Activated CD4-positive, alpha-beta T cell treated with anti-CD3 and anti-CD28 coated beads for 36 hours (primary cell): ENCODE data around the gene SLC12A3. TPM values are rescaled to one million over a fixed set of nuclear protein-coding genes. Genes with fewer than 3 reads are reported as not detected.

Experiments used
- ATAC-seq: fragments of 200-7000 bp; cut with Tn5 transposase; one replicate; pipeline ENCODE4 v1.10.0; 2021; ENCODE audit warnings: mild to moderate bottlenecking, moderate library complexity
- CTCF ChIA-PET: fragments of 350-600 bp; sonication (Branson Sonifier 250); formaldehyde crosslinking; loops from one replicate; lab custom pipeline; 2021; ENCODE audit warnings: antibody characterized with exemption; lab: Charles Lee
- POLR2A ChIA-PET: fragments of 350-600 bp; sonication (Branson Sonifier 250); formaldehyde crosslinking; loops from one replicate; lab custom pipeline; 2021; ENCODE audit warnings: antibody characterized with exemption, inconsistent platforms; lab: Charles Lee
- DNase-seq: peaks from one replicate; pipeline ENCODE4 v3.0.0-alpha.2; 2020
- H3K27ac Mint-ChIP-seq: one replicate; pipeline ENCODE4 v1.8.0; 2021; ENCODE audit warnings: mixed read lengths
- H3K27me3 Mint-ChIP-seq: one replicate; pipeline ENCODE4 v1.8.0; 2021; ENCODE audit warnings: mixed read lengths
- H3K36me3 Mint-ChIP-seq: one replicate; pipeline ENCODE4 v1.8.0; 2021; ENCODE audit warnings: low read depth, mixed read lengths
- H3K4me1 Mint-ChIP-seq: one replicate; pipeline ENCODE4 v1.8.0; 2021; ENCODE audit warnings: mixed read lengths
- H3K4me3 Mint-ChIP-seq: one replicate; pipeline ENCODE4 v1.8.0; 2021; ENCODE audit warnings: mild to moderate bottlenecking, moderate library complexity, mixed read lengths
- H3K9me3 Mint-ChIP-seq: one replicate; pipeline ENCODE4 v1.8.0; 2021; ENCODE audit warnings: low read depth, mixed read lengths
- intact Hi-C, 2 experiments: fragments of 100-400 bp; cut with DNase I in 1 of 2; cut with micrococcal nuclease in 1 of 2; formaldehyde crosslinking; loops; one replicate each; pipeline versions ENCODE4 v1.14.2 to v1.15.1; 2022 to 2024; cut with DNase I, micrococcal nuclease
- microRNA-seq: library from miRNA; unstranded; fragments of <30 nt; microRNA quantifications from one replicate; pipeline ENCODE4 v1.2.0, GENCODE V29; 2021; ENCODE audit warnings: borderline replicate concordance
- total RNA-seq, 2 experiments: library from RNA; stranded (reverse); gene quantifications; one replicate each; pipeline ENCODE4 v1.2.3, GENCODE V29; 2021

The SLC12A3 gene
- total RNA-seq, 2 experiments from 2014 or later, result not detected

DNA sequence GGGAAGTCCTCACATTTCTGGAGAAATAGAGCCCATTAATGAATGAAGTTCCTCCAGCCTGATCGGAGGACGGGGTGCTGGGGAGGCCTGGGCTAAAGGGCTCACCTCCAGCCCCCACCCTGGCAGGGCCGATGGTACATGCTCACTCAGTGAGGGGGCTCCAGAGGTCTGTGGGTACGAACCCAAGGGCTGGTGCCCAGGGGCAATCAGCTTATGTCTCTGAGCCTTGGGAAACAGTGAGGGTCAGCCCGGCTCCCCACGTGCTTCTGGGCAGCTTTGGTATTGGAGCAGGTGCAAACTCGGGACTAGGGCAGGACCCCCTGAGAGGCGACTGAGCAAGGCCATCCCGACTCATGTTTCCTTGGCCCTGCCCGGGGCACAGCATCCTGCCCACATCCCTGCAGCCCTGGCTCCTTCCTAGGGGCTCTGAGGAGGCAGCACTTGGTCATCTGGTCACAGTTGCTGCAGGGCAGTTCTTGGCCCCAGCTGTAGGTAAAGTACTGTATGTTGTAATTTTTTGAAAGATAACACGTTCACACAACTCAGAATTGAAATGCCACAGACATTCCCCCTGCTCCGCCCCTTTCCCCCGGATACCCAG is 95.8 kb downstream of the SLC12A3 start:
- ChIA-PET POLR2A (no interaction called here), CTCF (interaction anchor here (0.6 to 1.8 kb wide), 6 partner anchors 9 to 224 kb away, joined by 3 to 7 read pairs (median 4); no protein-coding TSS in a partner anchor)
- H3K4me1 Mint-ChIP-seq, result peaks cover 12% of the 10 kb centered on the region
- ATAC-seq (no peak), DNase-seq (no peak)
- intact Hi-C loops, result no loop called here
- no peak overlapping the region for H3K4me3 Mint-ChIP-seq
- H3K9me3 Mint-ChIP-seq, result no peaks in the 10 kb centered on the region
- no peak overlapping the region for H3K27ac Mint-ChIP-seq
- no peaks in the 10 kb centered on the region for H3K27me3 Mint-ChIP-seq
- no peaks in the 10 kb centered on the region for H3K36me3 Mint-ChIP-seq

DNA sequence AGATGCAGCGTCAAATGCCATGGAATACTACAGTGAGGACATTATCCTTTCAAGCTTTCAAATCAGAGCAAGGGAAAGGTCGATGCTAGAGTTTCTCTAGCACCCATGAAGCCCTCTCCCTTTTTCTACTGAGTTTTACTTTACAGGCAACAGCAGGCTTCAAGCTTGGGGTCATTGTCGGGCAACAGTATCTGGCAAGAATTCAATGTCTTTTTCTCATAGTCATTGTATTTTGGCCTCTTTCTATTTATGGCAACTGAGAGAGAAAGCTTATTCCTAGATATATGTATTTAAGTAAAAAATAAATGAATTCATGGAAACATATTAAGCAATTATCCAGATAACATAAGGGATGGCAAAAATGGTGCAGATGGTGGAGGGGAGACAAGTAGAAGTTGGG is 96.4 kb downstream of the SLC12A3 start:
- DNase-seq, result no peak
- Mint-ChIP-seq H3K4me1 (peaks cover 17% of the 10 kb centered on the region), H3K36me3 (no peaks in the 10 kb centered on the region), H3K27me3 (no peaks in the 10 kb centered on the region), H3K9me3 (no peaks in the 10 kb centered on the region), H3K27ac (no peak overlapping the region), H3K4me3 (no peak overlapping the region)
- ChIA-PET CTCF (interaction anchor here (0.6 to 1.8 kb wide), 7 partner anchors 9 to 224 kb away, joined by 3 to 7 read pairs (median 4); no protein-coding TSS in a partner anchor), POLR2A (no interaction called here)
- no peak for ATAC-seq
- intact Hi-C loops, result no loop called here

DNA sequence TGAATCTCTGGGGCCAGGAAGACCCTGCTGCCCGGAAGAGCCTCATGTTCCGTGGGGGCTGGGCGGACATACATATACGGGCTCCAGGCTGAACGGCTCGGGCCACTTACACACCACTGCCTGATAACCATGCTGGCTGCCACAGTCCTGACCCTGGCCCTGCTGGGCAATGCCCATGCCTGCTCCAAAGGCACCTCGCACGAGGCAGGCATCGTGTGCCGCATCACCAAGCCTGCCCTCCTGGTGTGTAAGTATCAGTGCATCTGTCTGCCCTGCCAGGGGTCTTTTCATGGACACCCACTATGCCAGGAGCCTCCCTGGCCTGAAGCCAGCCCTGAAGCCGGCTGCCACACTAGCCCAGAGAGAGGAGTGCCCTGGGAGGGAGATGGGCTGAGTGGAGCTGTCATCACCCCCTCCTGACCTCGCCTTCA is 96.9 kb downstream of the SLC12A3 start, which contains the start of gene CETP:
CETP (plus strand) TSS at position 100 of the 431 bp plus-strand sequence; CDS start at position 130, 30 bp downstream.
- Mint-ChIP-seq H3K27ac (no peak within 1 kb of the TSS), H3K4me3 (no peak within 1 kb of the TSS), H3K36me3 (no peaks in the 10 kb centered on the region), H3K27me3 (no peaks in the 10 kb centered on the region), H3K4me1 (peaks cover 17% of the 10 kb centered on the region), H3K9me3 (no peaks in the 10 kb centered on the region)
- DNase-seq (no peak), ATAC-seq (no peak)
- CTCF ChIA-PET, result interaction anchor here (0.6 to 1.2 kb wide), 6 partner anchors 17 to 114 kb away, joined by 3 to 4 read pairs (median 3); no protein-coding TSS in a partner anchor
- POLR2A ChIA-PET, result interaction anchor here (0.8 kb wide), 1 partner anchor 80 kb away, joined by 5 read pairs; no protein-coding TSS in a partner anchor
- intact Hi-C loops, result no loop called here

DNA sequence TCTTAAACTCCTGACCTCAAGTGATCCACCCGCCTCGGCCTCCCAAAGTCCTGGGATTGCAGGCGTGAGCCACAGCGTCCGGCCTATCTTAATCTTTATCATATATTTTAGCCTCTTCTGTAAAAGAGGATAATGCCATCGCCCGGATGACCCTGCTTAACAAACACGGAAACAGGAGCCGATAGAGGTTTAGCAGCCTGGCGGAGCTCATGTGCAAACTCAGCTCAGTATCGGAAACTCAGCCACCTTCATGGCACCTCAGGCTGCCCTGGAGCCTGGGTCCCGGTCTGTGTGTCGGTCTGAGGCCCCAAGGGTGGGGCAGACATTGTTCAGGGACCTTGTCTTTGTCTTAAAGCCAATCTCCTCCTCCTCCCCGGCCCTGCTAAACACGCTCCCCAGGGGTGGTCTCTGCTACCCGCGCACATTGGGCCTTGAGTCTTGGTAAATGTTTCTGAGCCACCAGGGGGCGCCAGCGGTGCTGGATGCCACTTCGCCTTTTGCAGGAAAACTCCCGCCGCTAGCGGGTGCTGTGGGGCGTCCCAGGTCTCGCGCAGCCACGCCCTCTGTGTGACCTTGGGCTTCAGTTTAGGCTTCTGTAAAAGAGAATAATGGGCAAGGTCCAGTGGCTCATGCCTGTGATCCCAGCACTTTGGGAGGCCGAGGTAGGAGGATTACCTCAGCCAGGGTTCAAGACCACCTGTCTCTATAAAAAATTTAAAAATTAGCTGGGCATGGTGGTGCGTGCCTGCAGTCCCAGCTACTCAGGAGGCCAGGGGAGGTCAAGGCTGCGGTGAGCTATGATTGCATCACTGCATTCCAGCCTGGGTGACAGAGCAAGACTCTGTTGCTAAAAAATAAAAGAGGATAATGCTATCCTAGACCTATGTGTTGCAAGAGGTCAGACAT is 99.5 kb downstream of the SLC12A3 start:
- H3K36me3 Mint-ChIP-seq, result no peaks in the 10 kb centered on the region
- H3K4me1 Mint-ChIP-seq, result peaks cover 17% of the 10 kb centered on the region
- CTCF ChIA-PET, result interaction anchor here (0.6 to 5.2 kb wide), 50 partner anchors 8 to 446 kb away, joined by 3 to 38 read pairs (median 4); partner anchors contain the start of gene NLRC5
- peak; percentile 93 for ATAC-seq
- H3K27ac Mint-ChIP-seq, result peak overlapping the region; percentile 52
- H3K9me3 Mint-ChIP-seq, result no peaks in the 10 kb centered on the region
- no peaks in the 10 kb centered on the region for H3K27me3 Mint-ChIP-seq
- intact Hi-C loops, result loop anchor here (1.0 to 2.0 kb wide), 7 partner anchors 25 to 204 kb away; partner anchors contain the start of gene NLRC5 (in 1 of the 2)
- POLR2A ChIA-PET, result interaction anchor here (0.6 to 1.2 kb wide), 2 partner anchors 77 to 87 kb away, joined by 3 read pairs; no protein-coding TSS in a partner anchor
- DNase-seq, result peak; percentile 98
- H3K4me3 Mint-ChIP-seq, result no peak overlapping the region

Small RNA genes within 50 kb of the gene (microRNA-seq; reads per million reads assigned to microRNA genes)
- gene MIR138-2, result 1.4 reads per million
- not detected for gene MIR6863

Other genes with a start within 250 kb of the SLC12A3 start
- 100 to 1,000 TPM in 1 of 2 experiments, 10 to 100 TPM in 1; 61.1 to 108 TPM for gene MT1E, start 239.4 kb upstream of the SLC12A3 start, total RNA-seq
- gene MT1M, start 232.5 kb upstream of the SLC12A3 start, total RNA-seq, result not detected
- 1 to 10 TPM in 1 of 2 experiments, under 1 TPM in 1; 0.74 to 1.1 TPM for gene MT1A, start 226.5 kb upstream of the SLC12A3 start, total RNA-seq
- gene MT1B, start 213.3 kb upstream of the SLC12A3 start, total RNA-seq, result not detected
- 1 to 10 TPM; 7.0 to 7.1 TPM for gene MT1F, start 207.2 kb upstream of the SLC12A3 start, total RNA-seq
- 10 to 100 TPM; 14.7 TPM for gene MT1G, start 197.1 kb upstream of the SLC12A3 start, total RNA-seq
- under 1 TPM in 1 of 2 experiments, not detected in 1; 0.61 TPM for gene MT1H, start 195.4 kb upstream of the SLC12A3 start, total RNA-seq
- gene MT1X, start 182.7 kb upstream of the SLC12A3 start, total RNA-seq, result 10 to 100 TPM; 46.8 to 59.3 TPM
- 100 to 1,000 TPM; 131 to 154 TPM for gene NUP93, start 135.1 kb upstream of the SLC12A3 start, total RNA-seq
- gene HERPUD1, start 66.9 kb downstream of the SLC12A3 start, total RNA-seq, result 100 to 1,000 TPM; 136 to 195 TPM
- gene CETP, start 96.7 kb downstream of the SLC12A3 start, total RNA-seq, result under 1 TPM in 1 of 2 experiments, not detected in 1; 0.14 TPM
- 100 to 1,000 TPM; 143 to 175 TPM for gene NLRC5, start 124.3 kb downstream of the SLC12A3 start, total RNA-seq
- 1 to 10 TPM; 4.9 to 7.3 TPM for gene CPNE2, start 227.4 kb downstream of the SLC12A3 start, total RNA-seq